ENCODE data around the gene SGMS2. TPM values are rescaled to one million over a fixed set of nuclear protein-coding genes. Genes with fewer than 3 reads are reported as not detected.
A peak's percentile ranks its signal among the peaks of the same experiment; 100 is the strongest.

The SGMS2 gene
- polyA plus RNA-seq, 3 donors, result 20.8 to 32.7 (median 23.0) TPM

GRCh38 chr4:107814758-107815157 lies 10.0 kb upstream of the SGMS2 start:
- Histone ChIP-seq H3K4me1 (ENCODE audit: control insufficient read depth in 1 of 2, insufficient read depth in 2 of 2, low read length in 2 of 2) (peaks cover 22 to 28% of the 10 kb centered on the region in 2 donors), H3K9me3 (replicated peaks in 1 of 2; ENCODE audit: control insufficient read depth in 1 of 2, insufficient read depth in 1 of 2, low read length in 2 of 2) (no peaks in the 10 kb centered on the region), H3K4me3 (replicated peaks in 1 of 3; ENCODE audit: low read depth in 2 of 3, low read length in 3 of 3) (no peak overlapping the region), H3K36me3 (replicated peaks in 1 of 2; ENCODE audit: control insufficient read depth in 1 of 2, insufficient read depth in 2 of 2, low read length in 2 of 2) (no peaks in the 10 kb centered on the region), H2AFZ (ENCODE audit: insufficient read depth, low read depth, low read length, poor library complexity, severe bottlenecking) (no peak overlapping the region), H3K79me2 (ENCODE audit: insufficient read depth, low read length) (peaks cover 3% of the 10 kb centered on the region), H3K4me2 (replicated peaks; ENCODE audit: extremely low read depth, low read length, poor library complexity, severe bottlenecking) (no peak overlapping the region), H4K20me1 (ENCODE audit: insufficient read depth, low read length) (no peaks in the 10 kb centered on the region), H3K9ac (ENCODE audit: insufficient read depth, low read length, poor library complexity, severe bottlenecking) (no peak overlapping the region), H3K27me3 (ENCODE audit: control insufficient read depth in 2 of 2, insufficient read depth in 2 of 2, low read length in 2 of 2) (no peaks in the 10 kb centered on the region), H3K27ac (ENCODE audit: low read depth in 1 of 2, low read length in 2 of 2) (no peak overlapping the region)
- Mint-ChIP-seq H3K36me3 (peaks cover 0 to 2% of the 10 kb centered on the region in 2 donors), H3K4me3 (no peak overlapping the region), H3K27me3 (ENCODE audit: low read depth in 3 of 3) (peaks cover 2 to 3% (median 2%) of the 10 kb centered on the region in 3 donors), H3K27ac (no peak overlapping the region), H3K4me1 (peaks cover 34% of the 10 kb centered on the region), H3K9me3 (no peaks in the 10 kb centered on the region)
- TF ChIP-seq CTCF (IDR thresholded peaks at IDR 0.05), result no peak
- DNase-seq, result no peak
- WGBS (ENCODE audit: insufficient coverage), result no CpG with 5 or more reads among the region's 1 CpG
- intact Hi-C loops (cut with micrococcal nuclease), result loop anchor here in 1 of 2 donors (10.0 kb wide), 1 partner anchor 170 kb away; the partner anchor contains the start of gene HADH

GRCh38 chr4:107815158-107815557 lies 9.6 kb upstream of the SGMS2 start:
- H2AFZ ChIP-seq (ENCODE audit: insufficient read depth, low read depth, low read length, poor library complexity, severe bottlenecking), result no peak overlapping the region
- H3K79me2 ChIP-seq (ENCODE audit: insufficient read depth, low read length), result peaks cover 3% of the 10 kb centered on the region
- Mint-ChIP-seq H3K4me3 (no peak overlapping the region), H3K36me3 (peaks cover 0 to 2% of the 10 kb centered on the region in 2 donors), H3K4me1 (peaks cover 34% of the 10 kb centered on the region), H3K27ac (peak overlapping the region in 2 of 7 donors; percentile 6 to 70), H3K9me3 (no peaks in the 10 kb centered on the region), H3K27me3 (ENCODE audit: low read depth in 3 of 3) (peaks cover 1 to 2% (median 2%) of the 10 kb centered on the region in 3 donors)
- H3K9me3 ChIP-seq (replicated peaks in 1 of 2; ENCODE audit: control insufficient read depth in 1 of 2, insufficient read depth in 1 of 2, low read length in 2 of 2), result no peaks in the 10 kb centered on the region
- H4K20me1 ChIP-seq (ENCODE audit: insufficient read depth, low read length), result no peaks in the 10 kb centered on the region
- no peak for TF ChIP-seq CTCF (IDR thresholded peaks at IDR 0.05)
- 0% methylated on average over 1 of the region's 1 CpG for WGBS (ENCODE audit: insufficient coverage)
- H3K4me2 ChIP-seq (replicated peaks; ENCODE audit: extremely low read depth, low read length, poor library complexity, severe bottlenecking), result no peak overlapping the region
- peaks cover 22 to 28% of the 10 kb centered on the region in 2 donors for H3K4me1 ChIP-seq (ENCODE audit: control insufficient read depth in 1 of 2, insufficient read depth in 2 of 2, low read length in 2 of 2)
- no peak overlapping the region for H3K4me3 ChIP-seq (replicated peaks in 1 of 3; ENCODE audit: low read depth in 2 of 3, low read length in 3 of 3)
- no peak overlapping the region for H3K9ac ChIP-seq (ENCODE audit: insufficient read depth, low read length, poor library complexity, severe bottlenecking)
- intact Hi-C loops (cut with micrococcal nuclease), result loop anchor here in 1 of 2 donors (10.0 kb wide), 1 partner anchor 170 kb away; the partner anchor contains the start of gene HADH
- H3K36me3 ChIP-seq (replicated peaks in 1 of 2; ENCODE audit: control insufficient read depth in 1 of 2, insufficient read depth in 2 of 2, low read length in 2 of 2), result no peaks in the 10 kb centered on the region
- no peaks in the 10 kb centered on the region for H3K27me3 ChIP-seq (ENCODE audit: control insufficient read depth in 2 of 2, insufficient read depth in 2 of 2, low read length in 2 of 2)
- no peak for DNase-seq
- H3K27ac ChIP-seq (ENCODE audit: low read depth in 1 of 2, low read length in 2 of 2), result no peak overlapping the region

All from CD14-positive monocyte (primary cell).